Measurements from ENCODE around the gene CACNA1C.

Gene CACNA1C

DNA sequence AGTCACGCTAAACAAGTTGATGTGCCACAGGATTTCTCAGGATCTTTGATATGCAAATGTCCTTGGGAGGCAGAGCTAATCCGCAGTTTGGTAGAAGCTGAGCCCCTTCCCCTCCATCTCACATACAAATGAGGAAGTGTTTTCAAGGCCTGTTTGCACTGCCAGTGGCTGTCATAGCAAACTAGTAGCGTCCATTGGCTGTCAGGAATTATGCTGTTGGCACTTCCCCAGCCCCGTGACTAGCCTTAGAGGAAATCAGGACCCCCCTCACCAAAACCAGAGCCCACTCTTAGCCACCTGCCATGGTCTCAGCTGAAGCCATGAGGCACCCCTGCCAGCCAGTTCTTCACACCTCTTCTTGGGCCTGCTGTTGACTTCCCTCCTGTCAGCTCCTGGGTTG, 253.9 kb downstream of the CACNA1C start:
- no peak for TF ChIP-seq TAF1 (IDR thresholded peaks at IDR 0.05; ENCODE audit: low read depth, low read length)
- TF ChIP-seq PAX5 (IDR thresholded peaks at IDR 0.05; ENCODE audit: insufficient read depth, low read length, severe bottlenecking) = no peak
- no peak for TF ChIP-seq POLR2AphosphoS5 (IDR thresholded peaks at IDR 0.05; ENCODE audit: low read depth, low read length)
- no peak for TF ChIP-seq POLR2A (IDR thresholded peaks at IDR 0.05; ENCODE audit: low read depth, low read length)
- TF ChIP-seq SPI1 (IDR thresholded peaks at IDR 0.05; ENCODE audit: low read depth, low read length) = peak; percentile 76
- no peak for TF ChIP-seq POU2F2 (IDR thresholded peaks at IDR 0.05; ENCODE audit: low read depth, low read length)
- DNase-seq (ENCODE audit: insufficient read length, low spot score) (no peak), FAIRE-seq (peak; percentile 75)

DNA sequence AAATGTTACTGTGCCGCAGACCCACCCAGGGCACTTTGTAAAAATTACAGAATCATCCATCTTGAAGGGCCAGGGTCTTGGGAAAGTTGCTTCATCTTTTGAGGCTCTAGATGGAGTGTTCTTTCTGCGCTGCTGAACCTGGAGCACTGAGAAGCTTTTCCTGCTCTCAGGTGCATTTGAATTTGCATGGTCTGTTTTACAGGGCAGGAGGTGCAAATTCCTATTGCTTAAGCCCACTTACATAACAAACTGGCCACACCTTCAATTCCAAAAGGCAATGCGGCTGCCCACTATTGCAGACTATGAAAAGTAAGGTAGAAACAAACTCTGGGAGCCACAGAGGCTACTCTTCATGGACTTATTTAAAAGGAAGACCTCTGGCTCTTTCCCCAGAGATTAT, 254.8 kb downstream of the CACNA1C start:
- no peak for FAIRE-seq
- no peak for DNase-seq (ENCODE audit: insufficient read length, low spot score)
- TF ChIP-seq POU2F2 (IDR thresholded peaks at IDR 0.05; ENCODE audit: low read depth, low read length) = no peak
- no peak for TF ChIP-seq PAX5 (IDR thresholded peaks at IDR 0.05; ENCODE audit: insufficient read depth, low read length, severe bottlenecking)
- no peak for TF ChIP-seq POLR2A (IDR thresholded peaks at IDR 0.05; ENCODE audit: low read depth, low read length)
- TF ChIP-seq TAF1 (IDR thresholded peaks at IDR 0.05; ENCODE audit: low read depth, low read length) = no peak
- TF ChIP-seq POLR2AphosphoS5 (IDR thresholded peaks at IDR 0.05; ENCODE audit: low read depth, low read length) = no peak
- TF ChIP-seq SPI1 (IDR thresholded peaks at IDR 0.05; ENCODE audit: low read depth, low read length) = no peak

DNA sequence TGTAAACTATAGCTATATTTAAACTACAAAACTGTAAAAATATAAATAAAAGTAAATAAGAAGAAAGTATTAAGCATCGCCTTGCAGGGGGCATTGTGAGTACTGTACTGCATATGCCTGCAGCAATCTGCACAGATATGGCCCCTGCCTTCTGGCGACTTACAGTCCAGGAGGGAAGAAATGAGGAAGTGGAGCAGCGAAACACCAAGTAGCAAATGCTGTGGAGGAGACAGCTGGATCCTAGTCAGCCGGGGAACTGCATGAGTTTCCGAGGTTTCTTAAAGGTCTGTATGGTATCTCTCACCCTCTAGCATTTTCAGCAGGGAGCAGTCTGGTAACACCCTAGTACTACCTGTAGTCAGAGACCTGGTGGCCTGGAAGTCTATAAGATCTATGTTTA, 256.9 kb downstream of the CACNA1C start:
- TF ChIP-seq POU2F2 (IDR thresholded peaks at IDR 0.05; ENCODE audit: low read depth, low read length) = no peak
- TF ChIP-seq POLR2AphosphoS5 (IDR thresholded peaks at IDR 0.05; ENCODE audit: low read depth, low read length) = no peak
- no peak for TF ChIP-seq PAX5 (IDR thresholded peaks at IDR 0.05; ENCODE audit: insufficient read depth, low read length, severe bottlenecking)
- peak; percentile 77 for TF ChIP-seq SPI1 (IDR thresholded peaks at IDR 0.05; ENCODE audit: low read depth, low read length)
- no peak for TF ChIP-seq POLR2A (IDR thresholded peaks at IDR 0.05; ENCODE audit: low read depth, low read length)
- TF ChIP-seq TAF1 (IDR thresholded peaks at IDR 0.05; ENCODE audit: low read depth, low read length) = no peak
- DNase-seq (ENCODE audit: insufficient read length, low spot score) (no peak), FAIRE-seq (no peak)

DNA sequence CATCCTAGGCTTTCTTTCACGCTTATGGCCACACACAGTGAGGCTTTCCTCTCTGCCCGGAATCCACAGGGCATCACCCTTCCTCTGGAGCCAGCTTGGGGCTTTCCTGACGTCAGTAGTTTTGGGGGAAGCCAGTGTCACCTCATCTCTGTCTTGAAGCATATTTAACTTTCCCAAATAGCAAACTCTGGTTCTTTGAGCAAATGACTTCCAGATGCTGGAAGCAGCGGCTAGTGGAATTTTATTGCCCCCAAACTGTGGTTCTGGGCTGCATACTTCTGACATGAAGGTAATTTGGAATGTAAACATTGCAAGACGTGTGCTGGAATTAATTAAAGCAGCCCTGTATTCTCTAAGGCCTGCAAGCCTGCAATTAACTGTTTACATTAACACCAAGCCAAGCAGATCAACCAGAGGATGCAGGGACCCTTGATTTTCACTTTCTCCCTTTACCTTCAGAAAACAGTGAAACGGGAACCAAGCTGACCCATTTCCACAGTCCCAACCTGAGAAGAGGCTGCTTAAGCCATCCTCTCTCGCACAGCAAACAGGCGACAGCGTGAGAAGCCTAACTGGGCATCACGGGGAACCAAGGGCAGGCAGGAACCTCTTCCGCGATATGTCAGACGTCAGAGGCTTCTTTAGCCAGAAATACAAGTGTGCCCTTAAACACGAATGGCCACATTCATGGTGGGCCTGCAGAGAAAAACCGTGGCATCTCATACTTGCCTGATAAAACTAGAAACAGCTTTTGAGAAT, 258.4 kb downstream of the CACNA1C start:
- DNase-seq (ENCODE audit: insufficient read length, low spot score) = no peak
- TF ChIP-seq TAF1 (IDR thresholded peaks at IDR 0.05; ENCODE audit: low read depth, low read length) (no peak), POLR2A (IDR thresholded peaks at IDR 0.05; ENCODE audit: low read depth, low read length) (no peak), POLR2AphosphoS5 (IDR thresholded peaks at IDR 0.05; ENCODE audit: low read depth, low read length) (no peak), POU2F2 (IDR thresholded peaks at IDR 0.05; ENCODE audit: low read depth, low read length) (no peak), PAX5 (IDR thresholded peaks at IDR 0.05; ENCODE audit: insufficient read depth, low read length, severe bottlenecking) (no peak), SPI1 (IDR thresholded peaks at IDR 0.05; ENCODE audit: low read depth, low read length) (no peak)
- FAIRE-seq = no peak

DNA sequence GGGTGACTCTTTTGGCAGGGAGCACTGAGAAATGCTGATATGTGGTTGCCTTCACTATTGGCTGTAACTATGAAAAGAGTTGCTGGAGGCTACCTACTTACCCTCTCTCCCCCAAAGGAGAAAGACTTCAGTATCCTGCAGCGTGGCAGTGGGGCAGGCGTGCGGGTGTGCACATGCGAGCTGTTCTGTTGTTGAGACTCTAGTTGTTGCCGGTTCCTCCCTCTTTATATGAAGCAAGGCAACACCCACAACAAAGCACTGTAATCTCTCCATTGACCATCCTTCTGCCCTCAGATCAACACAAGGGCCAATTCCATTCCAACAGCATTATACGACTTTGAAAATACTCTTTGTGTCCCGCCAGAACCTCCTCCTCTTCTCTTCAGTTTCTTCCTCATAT, 259.4 kb downstream of the CACNA1C start:
- no peak for FAIRE-seq

DNA sequence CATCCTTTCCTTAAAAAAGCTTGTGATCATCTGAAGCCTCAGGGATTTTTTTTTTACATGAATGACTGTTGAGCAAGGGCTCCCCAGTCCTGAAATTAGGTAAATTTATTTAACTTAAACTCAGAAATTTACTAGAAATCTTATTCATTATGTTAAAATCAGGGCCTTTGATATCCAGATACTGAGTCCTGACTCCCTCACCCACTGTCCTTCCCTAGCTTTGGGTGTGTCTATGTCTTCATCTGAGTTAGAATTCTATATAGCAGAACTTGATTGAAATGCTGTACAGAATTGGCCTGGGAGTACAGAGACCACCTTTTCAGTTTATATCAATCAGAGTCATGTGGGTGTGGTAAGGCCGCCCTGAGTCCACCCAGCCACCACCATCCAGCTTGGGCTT, 260.0 kb downstream of the CACNA1C start:
- no peak for DNase-seq (ENCODE audit: insufficient read length, low spot score)
- no peak for FAIRE-seq
- TF ChIP-seq POLR2A (IDR thresholded peaks at IDR 0.05; ENCODE audit: low read depth, low read length) (no peak), SPI1 (IDR thresholded peaks at IDR 0.05; ENCODE audit: low read depth, low read length) (no peak), PAX5 (IDR thresholded peaks at IDR 0.05; ENCODE audit: insufficient read depth, low read length, severe bottlenecking) (no peak), POLR2AphosphoS5 (IDR thresholded peaks at IDR 0.05; ENCODE audit: low read depth, low read length) (no peak), TAF1 (IDR thresholded peaks at IDR 0.05; ENCODE audit: low read depth, low read length) (no peak), POU2F2 (IDR thresholded peaks at IDR 0.05; ENCODE audit: low read depth, low read length) (no peak)

More for the DNA sequence above, 259.4 kb downstream of the CACNA1C start:
- DNase-seq (ENCODE audit: insufficient read length, low spot score) = no peak
- no peak for TF ChIP-seq SPI1 (IDR thresholded peaks at IDR 0.05; ENCODE audit: low read depth, low read length)
- no peak for TF ChIP-seq PAX5 (IDR thresholded peaks at IDR 0.05; ENCODE audit: insufficient read depth, low read length, severe bottlenecking)
- no peak for TF ChIP-seq POLR2A (IDR thresholded peaks at IDR 0.05; ENCODE audit: low read depth, low read length)
- no peak for TF ChIP-seq TAF1 (IDR thresholded peaks at IDR 0.05; ENCODE audit: low read depth, low read length)
- no peak for TF ChIP-seq POLR2AphosphoS5 (IDR thresholded peaks at IDR 0.05; ENCODE audit: low read depth, low read length)
- TF ChIP-seq POU2F2 (IDR thresholded peaks at IDR 0.05; ENCODE audit: low read depth, low read length) = no peak

DNA sequence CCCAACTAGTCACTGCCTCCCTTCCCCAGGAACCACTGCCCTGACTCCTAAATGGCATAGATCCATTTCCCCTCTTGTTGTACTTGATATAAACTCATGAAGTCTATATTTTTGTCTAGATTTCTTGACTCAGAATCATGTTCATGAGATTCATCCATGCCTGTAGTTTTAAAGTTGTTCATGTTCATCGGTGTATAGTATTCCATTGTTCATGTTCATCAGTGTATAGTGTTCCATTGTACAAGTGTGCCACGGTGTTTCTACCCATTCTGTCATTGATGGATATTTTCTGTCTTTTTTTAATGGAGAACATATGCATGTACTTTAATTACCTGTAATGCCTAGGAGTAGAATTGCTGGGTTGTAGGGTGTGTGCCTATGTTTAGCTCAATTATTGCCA, 261.7 kb downstream of the CACNA1C start:
- FAIRE-seq (no peak), DNase-seq (ENCODE audit: insufficient read length, low spot score) (no peak)
- TF ChIP-seq TAF1 (IDR thresholded peaks at IDR 0.05; ENCODE audit: low read depth, low read length) (no peak), SPI1 (IDR thresholded peaks at IDR 0.05; ENCODE audit: low read depth, low read length) (no peak), PAX5 (IDR thresholded peaks at IDR 0.05; ENCODE audit: insufficient read depth, low read length, severe bottlenecking) (no peak), POLR2A (IDR thresholded peaks at IDR 0.05; ENCODE audit: low read depth, low read length) (no peak), POLR2AphosphoS5 (IDR thresholded peaks at IDR 0.05; ENCODE audit: low read depth, low read length) (no peak), POU2F2 (IDR thresholded peaks at IDR 0.05; ENCODE audit: low read depth, low read length) (no peak)

DNA sequence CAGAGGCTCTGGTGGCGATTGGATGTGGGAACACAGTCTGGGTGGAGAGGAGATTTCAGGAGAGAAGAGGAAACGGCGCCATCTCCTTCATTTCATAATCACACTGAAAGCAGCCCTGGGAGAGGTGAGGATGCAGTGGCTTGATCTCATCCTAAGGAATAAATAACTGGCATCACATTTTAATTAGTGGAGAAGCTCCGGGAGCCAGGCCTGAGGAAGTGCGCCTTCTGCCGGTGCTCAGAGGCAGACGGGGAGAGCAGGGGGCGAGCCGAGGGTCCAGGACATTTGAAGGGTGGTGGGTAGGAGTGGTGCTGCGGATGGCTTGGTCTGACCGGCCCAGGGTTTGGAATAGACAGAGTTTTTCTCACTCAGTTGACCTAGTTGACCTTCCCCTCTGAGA, 265.0 kb downstream of the CACNA1C start:
- no peak for TF ChIP-seq POU2F2 (IDR thresholded peaks at IDR 0.05; ENCODE audit: low read depth, low read length)
- TF ChIP-seq POLR2A (IDR thresholded peaks at IDR 0.05; ENCODE audit: low read depth, low read length) = no peak
- TF ChIP-seq PAX5 (IDR thresholded peaks at IDR 0.05; ENCODE audit: insufficient read depth, low read length, severe bottlenecking) = no peak
- TF ChIP-seq POLR2AphosphoS5 (IDR thresholded peaks at IDR 0.05; ENCODE audit: low read depth, low read length) = no peak
- TF ChIP-seq TAF1 (IDR thresholded peaks at IDR 0.05; ENCODE audit: low read depth, low read length) = no peak
- no peak for TF ChIP-seq SPI1 (IDR thresholded peaks at IDR 0.05; ENCODE audit: low read depth, low read length)
- DNase-seq (ENCODE audit: insufficient read length, low spot score) (no peak), FAIRE-seq (no peak)

DNA sequence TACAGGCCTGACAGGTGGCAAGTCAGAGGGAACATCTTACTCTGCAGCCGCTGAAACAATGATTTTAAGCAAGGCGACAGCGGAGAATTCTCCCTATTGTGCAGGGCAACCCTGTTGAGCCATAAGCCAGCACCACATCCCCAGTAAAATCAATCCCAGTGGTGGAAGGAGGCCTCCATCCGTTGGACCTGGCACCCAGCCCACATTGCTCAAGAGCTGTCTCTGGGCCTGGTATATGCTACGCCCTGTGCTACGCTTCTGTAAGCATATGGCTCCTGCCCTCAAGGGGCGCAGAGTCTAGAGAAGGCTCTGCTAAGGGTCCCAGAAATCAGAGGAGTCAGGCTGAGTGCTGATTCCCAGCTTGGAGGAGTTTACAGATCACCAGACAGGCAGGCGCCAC, 265.5 kb downstream of the CACNA1C start:
- DNase-seq (ENCODE audit: insufficient read length, low spot score) = no peak
- no peak for FAIRE-seq
- TF ChIP-seq PAX5 (IDR thresholded peaks at IDR 0.05; ENCODE audit: insufficient read depth, low read length, severe bottlenecking) (no peak), POU2F2 (IDR thresholded peaks at IDR 0.05; ENCODE audit: low read depth, low read length) (no peak), POLR2A (IDR thresholded peaks at IDR 0.05; ENCODE audit: low read depth, low read length) (no peak), SPI1 (IDR thresholded peaks at IDR 0.05; ENCODE audit: low read depth, low read length) (no peak), POLR2AphosphoS5 (IDR thresholded peaks at IDR 0.05; ENCODE audit: low read depth, low read length) (no peak), TAF1 (IDR thresholded peaks at IDR 0.05; ENCODE audit: low read depth, low read length) (no peak)

All from GM12891 (cell line).